GM23338 (cell line): ENCODE data around the gene ZNFX1.

Experiments used
- CREB1 ChIP-seq: fragments of 250-450 bp; sonication (Bioruptor Pico); IDR thresholded peaks from 2 replicates; pipeline ENCODE4 v1.5.0; 2020; ENCODE audit warnings: low read depth, mild to moderate bottlenecking, moderate library complexity
- CTCF ChIP-seq, 2 experiments: fragments of 200-600 bp in 1 of 2; sonication (generic) in 1 of 2; conservative IDR thresholded peaks; 2 replicates each; pipeline versions ENCODE4 v1.5.1 to v1.6.1; 2016 to 2017; ENCODE audit warnings: antibody characterized with exemption in 2 of 2, low read depth in 2 of 2, mild to moderate bottlenecking in 2 of 2, moderate library complexity in 1 of 2
- EZH2 ChIP-seq: fragments of 200-600 bp; sonication (generic); IDR thresholded peaks from one replicate; pipeline ENCODE4 v1.8.0; 2017; ENCODE audit warnings: antibody characterized with exemption, mild to moderate bottlenecking, low read depth; ENCODE audit not compliant: unreplicated experiment
- EZH2phosphoT487 ChIP-seq: fragments of 200-600 bp; sonication (generic); IDR thresholded peaks from one replicate; pipeline ENCODE4 v1.8.1; 2018; ENCODE audit warnings: antibody characterized with exemption; ENCODE audit not compliant: unreplicated experiment
- POLR2AphosphoS5 ChIP-seq: IDR thresholded peaks from 2 replicates; pipeline ENCODE4 v1.6.1; 2016; ENCODE audit warnings: antibody characterized with exemption, low read depth
- STAT1 ChIP-seq: IDR thresholded peaks from one replicate; pipeline ENCODE4 v1.6.1; 2016; ENCODE audit warnings: antibody characterized with exemption; ENCODE audit not compliant: unreplicated experiment
- TF ChIP-seq, protein P1 (sequence below): IDR thresholded peaks from one replicate; pipeline ENCODE4 v1.6.1; 2018; ENCODE audit warnings: antibody characterized with exemption; ENCODE audit not compliant: unreplicated experiment
- TF ChIP-seq, protein P2 (sequence below): fragments of 250-450 bp; sonication (Bioruptor Pico); IDR thresholded peaks from 2 replicates; pipeline ENCODE4 v1.5.0; 2020; ENCODE audit warnings: mild to moderate bottlenecking, moderate library complexity

DNA sequence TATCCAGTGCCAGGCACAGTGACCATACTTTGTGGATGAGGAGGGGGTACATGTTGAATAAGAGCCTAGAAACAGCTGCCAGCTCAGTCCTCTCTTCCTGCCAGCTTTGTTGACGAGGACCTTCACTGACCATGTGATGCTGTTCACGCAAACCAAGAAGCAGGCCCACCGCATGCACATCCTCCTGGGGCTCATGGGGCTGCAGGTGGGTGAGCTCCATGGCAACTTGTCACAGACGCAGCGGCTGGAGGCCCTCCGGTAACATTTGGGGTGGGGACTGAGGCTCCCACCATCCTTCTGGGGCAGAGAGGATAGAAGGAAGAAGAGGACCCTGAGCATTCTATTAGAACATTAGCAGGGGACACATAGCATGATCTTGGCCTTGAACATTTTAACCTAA, 43.0 kb downstream of the ZNFX1 start:
- TF ChIP-seq CTCF (conservative IDR thresholded peaks at IDR 0.05; ENCODE audit: low read depth in 2 of 2) (no peak), EZH2 (no peak), POLR2AphosphoS5 (no peak), CREB1 (CRISPR knock-in tag) (no peak), EZH2phosphoT487 (no peak), STAT1 (no peak)
- TF ChIP-seq, protein P1, sequence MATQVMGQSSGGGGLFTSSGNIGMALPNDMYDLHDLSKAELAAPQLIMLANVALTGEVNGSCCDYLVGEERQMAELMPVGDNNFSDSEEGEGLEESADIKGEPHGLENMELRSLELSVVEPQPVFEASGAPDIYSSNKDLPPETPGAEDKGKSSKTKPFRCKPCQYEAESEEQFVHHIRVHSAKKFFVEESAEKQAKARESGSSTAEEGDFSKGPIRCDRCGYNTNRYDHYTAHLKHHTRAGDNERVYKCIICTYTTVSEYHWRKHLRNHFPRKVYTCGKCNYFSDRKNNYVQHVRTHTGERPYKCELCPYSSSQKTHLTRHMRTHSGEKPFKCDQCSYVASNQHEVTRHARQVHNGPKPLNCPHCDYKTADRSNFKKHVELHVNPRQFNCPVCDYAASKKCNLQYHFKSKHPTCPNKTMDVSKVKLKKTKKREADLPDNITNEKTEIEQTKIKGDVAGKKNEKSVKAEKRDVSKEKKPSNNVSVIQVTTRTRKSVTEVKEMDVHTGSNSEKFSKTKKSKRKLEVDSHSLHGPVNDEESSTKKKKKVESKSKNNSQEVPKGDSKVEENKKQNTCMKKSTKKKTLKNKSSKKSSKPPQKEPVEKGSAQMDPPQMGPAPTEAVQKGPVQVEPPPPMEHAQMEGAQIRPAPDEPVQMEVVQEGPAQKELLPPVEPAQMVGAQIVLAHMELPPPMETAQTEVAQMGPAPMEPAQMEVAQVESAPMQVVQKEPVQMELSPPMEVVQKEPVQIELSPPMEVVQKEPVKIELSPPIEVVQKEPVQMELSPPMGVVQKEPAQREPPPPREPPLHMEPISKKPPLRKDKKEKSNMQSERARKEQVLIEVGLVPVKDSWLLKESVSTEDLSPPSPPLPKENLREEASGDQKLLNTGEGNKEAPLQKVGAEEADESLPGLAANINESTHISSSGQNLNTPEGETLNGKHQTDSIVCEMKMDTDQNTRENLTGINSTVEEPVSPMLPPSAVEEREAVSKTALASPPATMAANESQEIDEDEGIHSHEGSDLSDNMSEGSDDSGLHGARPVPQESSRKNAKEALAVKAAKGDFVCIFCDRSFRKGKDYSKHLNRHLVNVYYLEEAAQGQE, result no peak
- TF ChIP-seq, protein P2, sequence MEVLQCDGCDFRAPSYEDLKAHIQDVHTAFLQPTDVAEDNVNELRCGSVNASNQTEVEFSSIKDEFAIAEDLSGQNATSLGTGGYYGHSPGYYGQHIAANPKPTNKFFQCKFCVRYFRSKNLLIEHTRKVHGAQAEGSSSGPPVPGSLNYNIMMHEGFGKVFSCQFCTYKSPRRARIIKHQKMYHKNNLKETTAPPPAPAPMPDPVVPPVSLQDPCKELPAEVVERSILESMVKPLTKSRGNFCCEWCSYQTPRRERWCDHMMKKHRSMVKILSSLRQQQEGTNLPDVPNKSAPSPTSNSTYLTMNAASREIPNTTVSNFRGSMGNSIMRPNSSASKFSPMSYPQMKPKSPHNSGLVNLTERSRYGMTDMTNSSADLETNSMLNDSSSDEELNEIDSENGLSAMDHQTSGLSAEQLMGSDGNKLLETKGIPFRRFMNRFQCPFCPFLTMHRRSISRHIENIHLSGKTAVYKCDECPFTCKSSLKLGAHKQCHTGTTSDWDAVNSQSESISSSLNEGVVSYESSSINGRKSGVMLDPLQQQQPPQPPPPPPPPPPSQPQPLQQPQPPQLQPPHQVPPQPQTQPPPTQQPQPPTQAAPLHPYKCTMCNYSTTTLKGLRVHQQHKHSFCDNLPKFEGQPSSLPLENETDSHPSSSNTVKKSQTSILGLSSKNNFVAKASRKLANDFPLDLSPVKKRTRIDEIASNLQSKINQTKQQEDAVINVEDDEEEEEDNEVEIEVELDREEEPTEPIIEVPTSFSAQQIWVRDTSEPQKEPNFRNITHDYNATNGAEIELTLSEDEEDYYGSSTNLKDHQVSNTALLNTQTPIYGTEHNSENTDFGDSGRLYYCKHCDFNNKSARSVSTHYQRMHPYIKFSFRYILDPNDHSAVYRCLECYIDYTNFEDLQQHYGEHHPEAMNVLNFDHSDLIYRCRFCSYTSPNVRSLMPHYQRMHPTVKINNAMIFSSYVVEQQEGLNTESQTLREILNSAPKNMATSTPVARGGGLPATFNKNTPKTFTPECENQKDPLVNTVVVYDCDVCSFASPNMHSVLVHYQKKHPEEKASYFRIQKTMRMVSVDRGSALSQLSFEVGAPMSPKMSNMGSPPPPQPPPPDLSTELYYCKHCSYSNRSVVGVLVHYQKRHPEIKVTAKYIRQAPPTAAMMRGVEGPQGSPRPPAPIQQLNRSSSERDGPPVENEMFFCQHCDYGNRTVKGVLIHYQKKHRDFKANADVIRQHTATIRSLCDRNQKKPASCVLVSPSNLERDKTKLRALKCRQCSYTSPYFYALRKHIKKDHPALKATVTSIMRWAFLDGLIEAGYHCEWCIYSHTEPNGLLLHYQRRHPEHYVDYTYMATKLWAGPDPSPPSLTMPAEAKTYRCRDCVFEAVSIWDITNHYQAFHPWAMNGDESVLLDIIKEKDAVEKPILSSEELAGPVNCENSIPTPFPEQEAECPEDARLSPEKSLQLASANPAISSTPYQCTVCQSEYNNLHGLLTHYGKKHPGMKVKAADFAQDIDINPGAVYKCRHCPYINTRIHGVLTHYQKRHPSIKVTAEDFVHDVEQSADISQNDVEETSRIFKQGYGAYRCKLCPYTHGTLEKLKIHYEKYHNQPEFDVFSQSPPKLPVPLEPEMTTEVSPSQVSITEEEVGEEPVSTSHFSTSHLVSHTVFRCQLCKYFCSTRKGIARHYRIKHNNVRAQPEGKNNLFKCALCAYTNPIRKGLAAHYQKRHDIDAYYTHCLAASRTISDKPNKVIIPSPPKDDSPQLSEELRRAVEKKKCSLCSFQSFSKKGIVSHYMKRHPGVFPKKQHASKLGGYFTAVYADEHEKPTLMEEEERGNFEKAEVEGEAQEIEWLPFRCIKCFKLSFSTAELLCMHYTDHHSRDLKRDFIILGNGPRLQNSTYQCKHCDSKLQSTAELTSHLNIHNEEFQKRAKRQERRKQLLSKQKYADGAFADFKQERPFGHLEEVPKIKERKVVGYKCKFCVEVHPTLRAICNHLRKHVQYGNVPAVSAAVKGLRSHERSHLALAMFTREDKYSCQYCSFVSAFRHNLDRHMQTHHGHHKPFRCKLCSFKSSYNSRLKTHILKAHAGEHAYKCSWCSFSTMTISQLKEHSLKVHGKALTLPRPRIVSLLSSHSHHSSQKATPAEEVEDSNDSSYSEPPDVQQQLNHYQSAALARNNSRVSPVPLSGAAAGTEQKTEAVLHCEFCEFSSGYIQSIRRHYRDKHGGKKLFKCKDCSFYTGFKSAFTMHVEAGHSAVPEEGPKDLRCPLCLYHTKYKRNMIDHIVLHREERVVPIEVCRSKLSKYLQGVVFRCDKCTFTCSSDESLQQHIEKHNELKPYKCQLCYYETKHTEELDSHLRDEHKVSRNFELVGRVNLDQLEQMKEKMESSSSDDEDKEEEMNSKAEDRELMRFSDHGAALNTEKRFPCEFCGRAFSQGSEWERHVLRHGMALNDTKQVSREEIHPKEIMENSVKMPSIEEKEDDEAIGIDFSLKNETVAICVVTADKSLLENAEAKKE (CRISPR knock-in tag), result no peak
